SK-N-SH (cell line): Measurements from ENCODE around the gene PIP4K2A. TPM values are rescaled to one million over a fixed set of nuclear protein-coding genes. Genes with fewer than 3 reads are reported as not detected.

Experiments used
- CTCF ChIA-PET: fragments of 300-600, 350-600 bp; formaldehyde crosslinking; extraction: SDS; loops from one replicate; lab custom pipeline; 2021; lab: Yijun Ruan, JAX
- POLR2A ChIA-PET: fragments of 350-600 bp; sonication (Branson Sonifier 250); formaldehyde crosslinking; extraction: SDS; loops from one replicate; lab custom pipeline; 2020; ENCODE audit warnings: antibody characterized with exemption, inconsistent platforms; lab: Yijun Ruan, JAX
- DNase-seq: peaks from one replicate; pipeline ENCODE4 v3.0.0; 2012
- H2AFZ ChIP-seq: fragments of 200-600 bp; sonication (generic); 2 replicates; pipeline ENCODE4 v1.8.1; 2016; ENCODE audit warnings: antibody characterized with exemption, mild to moderate bottlenecking, low read depth
- H3F3A ChIP-seq: fragments of 200-600 bp; sonication (generic); replicated peaks from 2 replicates; pipeline ENCODE3; 2016; ENCODE audit warnings: antibody characterized with exemption, mild to moderate bottlenecking; ENCODE audit not compliant: insufficient read depth
- H3K27ac ChIP-seq, 2 experiments: fragments of 200-500 bp in 1 of 2; fragments of 200-600 bp in 1 of 2; sonication (Bioruptor generic) in 1 of 2; sonication (generic), shearing (Covaris generic) in 1 of 2; 2 replicates each; pipeline versions ENCODE4 v1.5.1 to v1.6.1; 2014 to 2016; ENCODE audit warnings: low read depth in 2 of 2, inconsistent platforms in 1 of 2, low read length in 1 of 2, mild to moderate bottlenecking in 1 of 2, mixed read lengths in 1 of 2
- H3K27me3 ChIP-seq: fragments of 200-600 bp; sonication (generic), shearing (Covaris generic); 2 replicates; pipeline ENCODE4 v1.6.1; 2016; ENCODE audit warnings: mixed run types; ENCODE audit not compliant: insufficient read depth
- H3K36me3 ChIP-seq, 2 experiments: fragments of 200-500 bp in 1 of 2; fragments of 200-600 bp in 1 of 2; sonication (Bioruptor generic) in 1 of 2; sonication (generic) in 1 of 2; replicated peaks in 1 of 2; 2 replicates each; pipeline versions ENCODE3 to v1.5.1; 2014 to 2016; ENCODE audit warnings: low read length in 1 of 2, mild to moderate bottlenecking in 1 of 2; ENCODE audit not compliant: insufficient read depth in 2 of 2, control insufficient read depth in 1 of 2
- H3K4me1 ChIP-seq, 2 experiments: fragments of 200-500 bp in 1 of 2; fragments of 200-600 bp in 1 of 2; sonication (Bioruptor generic) in 1 of 2; sonication (generic), shearing (Covaris generic) in 1 of 2; 2 replicates each; pipeline versions ENCODE4 v1.5.1 to v1.6.1; 2014 to 2016; ENCODE audit warnings: low read depth in 1 of 2, low read length in 1 of 2, mixed run types in 1 of 2; ENCODE audit not compliant: insufficient read depth in 2 of 2, control insufficient read depth in 1 of 2
- H3K4me2 ChIP-seq: fragments of 200-600 bp; sonication (generic), shearing (Covaris generic); 2 replicates; pipeline ENCODE4 v1.6.1; 2017; ENCODE audit warnings: mixed run types
- H3K4me3 ChIP-seq, 2 experiments: fragments of 200-500 bp in 1 of 2; fragments of 200-600 bp in 1 of 2; sonication (Bioruptor generic) in 1 of 2; sonication (generic), shearing (Covaris generic) in 1 of 2; 2 replicates each; pipeline versions ENCODE4 v1.5.1 to v1.8.1; 2014 to 2016; ENCODE audit warnings: low read depth in 2 of 2, inconsistent platforms in 1 of 2, low read length in 1 of 2, mild to moderate bottlenecking in 1 of 2, mixed read lengths in 1 of 2, moderate library complexity in 1 of 2
- H3K79me2 ChIP-seq: fragments of 200-600 bp; sonication (generic); 2 replicates; pipeline ENCODE4 v1.8.1; 2017; ENCODE audit warnings: mild to moderate bottlenecking; ENCODE audit not compliant: insufficient read depth
- H3K9ac ChIP-seq: fragments of 200-600 bp; sonication (generic); 2 replicates; pipeline ENCODE4 v1.6.1; 2017; ENCODE audit warnings: mixed run types
- H3K9me2 ChIP-seq: fragments of 200-600 bp; sonication (generic); 2 replicates; pipeline ENCODE4 v1.6.1; 2017; ENCODE audit warnings: mixed run types
- H3K9me3 ChIP-seq: fragments of 200-600 bp; sonication (generic); 2 replicates; pipeline ENCODE4 v1.6.1; 2017; ENCODE audit warnings: mixed run types, mild to moderate bottlenecking, moderate library complexity
- H4K20me1 ChIP-seq: fragments of 200-600 bp; sonication (generic); 2 replicates; pipeline ENCODE4 v1.6.1; 2017; ENCODE audit warnings: mild to moderate bottlenecking, mixed run types; ENCODE audit not compliant: insufficient read depth
- CHD2 ChIP-seq: fragments of 150-350 bp; IDR thresholded peaks from 2 replicates; pipeline ENCODE4 v1.6.1; 2018; ENCODE audit warnings: low read length; ENCODE audit not compliant: partially characterized antibody
- FOSL2 ChIP-seq: IDR thresholded peaks from 2 replicates; pipeline ENCODE4 v1.4.0; 2012; ENCODE audit warnings: low read depth, mild to moderate bottlenecking, moderate library complexity, borderline replicate concordance
- FOXM1 ChIP-seq: IDR thresholded peaks from 2 replicates; pipeline ENCODE4 v1.4.0; 2012; ENCODE audit warnings: low read depth, mild to moderate bottlenecking
- GATA2 ChIP-seq: sonication (generic); formaldehyde crosslinking; IDR thresholded peaks from 2 replicates; pipeline ENCODE4 v1.5.0; 2020; ENCODE audit warnings: mild to moderate bottlenecking, missing genetic modification reagents
- MXI1 ChIP-seq: IDR thresholded peaks from 2 replicates; pipeline ENCODE4 v1.6.1; 2012; ENCODE audit warnings: mild to moderate bottlenecking, low read depth, low read length, improper control_type of control experiment
- POLR2AphosphoS5 ChIP-seq: IDR thresholded peaks from 2 replicates; pipeline ENCODE4 v1.6.1; 2012; ENCODE audit warnings: low read depth, low read length
- RAD21 ChIP-seq: IDR thresholded peaks from 2 replicates; pipeline ENCODE4 v1.6.1; 2012; ENCODE audit warnings: mild to moderate bottlenecking, low read length
- RCOR1 ChIP-seq: fragments of 150-350 bp; IDR thresholded peaks from 2 replicates; pipeline ENCODE4 v1.6.1; 2017; ENCODE audit warnings: antibody characterized with exemption, low read length
- REST ChIP-seq: IDR thresholded peaks from 2 replicates; pipeline ENCODE4 v1.6.1; 2012; ENCODE audit warnings: mild to moderate bottlenecking, low read depth, low read length, moderate library complexity
- RFX5 ChIP-seq: IDR thresholded peaks from 2 replicates; pipeline ENCODE4 v1.6.1; 2012; ENCODE audit warnings: mild to moderate bottlenecking, improper control_type of control experiment, low read length
- RXRA ChIP-seq: IDR thresholded peaks from 2 replicates; pipeline ENCODE4 v1.4.0; 2012; ENCODE audit warnings: low read depth, mild to moderate bottlenecking, borderline replicate concordance
- TAF1 ChIP-seq: IDR thresholded peaks from 2 replicates; pipeline ENCODE4 v1.6.1; 2012; ENCODE audit warnings: low read depth, mild to moderate bottlenecking, low read length, moderate library complexity, borderline replicate concordance
- YY1 ChIP-seq: IDR thresholded peaks from 2 replicates; pipeline ENCODE4 v1.4.0; 2012; ENCODE audit warnings: low read depth, mild to moderate bottlenecking
- ZBTB33 ChIP-seq: IDR thresholded peaks from 2 replicates; pipeline ENCODE4 v1.4.0; 2012; ENCODE audit warnings: low read depth, borderline replicate concordance
- WGBS: methylation state at CpG from one replicate; pipeline ENCODE4 v1.1.6; 2017; ENCODE audit warnings: low lambda C conversion rate; 5-methylcytosine and 5-hydroxymethylcytosine counted together
- polyA plus RNA-seq, 3 experiments: library from polyadenylated mRNA; depleted of rRNA; stranded (reverse); fragments of >200 nt; gene quantifications; 2 replicates each; pipeline ENCODE4 v1.2.3, GENCODE V29; 2012
- TF ChIP-seq, protein P1 (sequence below): IDR thresholded peaks from 2 replicates; pipeline ENCODE4; 2012

Gene PIP4K2A
- polyA plus RNA-seq, 1 of the 3 experiments (the other 2 are of a cell fraction) = 10.8 TPM

GRCh38 chr10:22494007-22494406 is 220.4 kb downstream of the PIP4K2A start:
- 46% methylated on average over 3 of the region's 3 CpGs for WGBS
- H2AFZ ChIP-seq = no peak overlapping the region
- ChIA-PET CTCF (no interaction called here), POLR2A (no interaction called here)
- no peaks in the 10 kb centered on the region for H3K79me2 ChIP-seq
- no peaks in the 10 kb centered on the region for H3K9me2 ChIP-seq
- H3K4me3 ChIP-seq = no peak overlapping the region
- DNase-seq = no peak
- H3K9ac ChIP-seq = no peak overlapping the region
- no peaks in the 10 kb centered on the region for H3K36me3 ChIP-seq
- TF ChIP-seq, protein P1, sequence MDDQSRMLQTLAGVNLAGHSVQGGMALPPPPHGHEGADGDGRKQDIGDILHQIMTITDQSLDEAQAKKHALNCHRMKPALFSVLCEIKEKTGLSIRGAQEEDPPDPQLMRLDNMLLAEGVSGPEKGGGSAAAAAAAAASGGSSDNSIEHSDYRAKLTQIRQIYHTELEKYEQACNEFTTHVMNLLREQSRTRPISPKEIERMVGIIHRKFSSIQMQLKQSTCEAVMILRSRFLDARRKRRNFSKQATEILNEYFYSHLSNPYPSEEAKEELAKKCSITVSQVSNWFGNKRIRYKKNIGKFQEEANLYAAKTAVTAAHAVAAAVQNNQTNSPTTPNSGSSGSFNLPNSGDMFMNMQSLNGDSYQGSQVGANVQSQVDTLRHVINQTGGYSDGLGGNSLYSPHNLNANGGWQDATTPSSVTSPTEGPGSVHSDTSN = no peak
- TF ChIP-seq YY1 (no peak), GATA2 (CRISPR knock-in tag) (no peak), POLR2AphosphoS5 (no peak), ZBTB33 (no peak), CHD2 (no peak), FOSL2 (no peak), FOXM1 (no peak), RFX5 (no peak)
- H3K9me3 ChIP-seq = no peaks in the 10 kb centered on the region
- no peaks in the 10 kb centered on the region for H4K20me1 ChIP-seq
- no peak overlapping the region for H3K27ac ChIP-seq
- no peak overlapping the region for H3K4me2 ChIP-seq
- H3F3A ChIP-seq = no peaks in the 10 kb centered on the region
- H3K27me3 ChIP-seq = no peaks in the 10 kb centered on the region
- H3K4me1 ChIP-seq = no peaks in the 10 kb centered on the region

GRCh38 chr10:22491931-22492615 is 222.3 kb downstream of the PIP4K2A start:
- Histone ChIP-seq H2AFZ (no peak overlapping the region), H3K4me2 (no peak overlapping the region), H3K9me2 (no peaks in the 10 kb centered on the region), H3F3A (no peaks in the 10 kb centered on the region), H3K9me3 (no peaks in the 10 kb centered on the region), H3K4me1 (no peaks in the 10 kb centered on the region), H3K36me3 (no peaks in the 10 kb centered on the region), H3K27ac (no peak overlapping the region), H3K27me3 (no peaks in the 10 kb centered on the region), H3K4me3 (no peak overlapping the region), H3K79me2 (no peaks in the 10 kb centered on the region), H3K9ac (no peak overlapping the region), H4K20me1 (no peaks in the 10 kb centered on the region)
- no peak for DNase-seq
- CTCF ChIA-PET = no interaction called here
- POLR2A ChIA-PET = no interaction called here
- WGBS = 51% methylated on average over 2 of the region's 2 CpGs
- TF ChIP-seq MXI1 = no peak
- no peak for TF ChIP-seq ZBTB33
- no peak for TF ChIP-seq FOSL2
- TF ChIP-seq REST = no peak
- TF ChIP-seq TAF1 = no peak
- no peak for TF ChIP-seq RXRA
- no peak for TF ChIP-seq RAD21
- TF ChIP-seq, protein P1 = no peak
- TF ChIP-seq RCOR1 = no peak
